Stimulated activated CD4-positive, alpha-beta T cell treated with anti-CD3 and anti-CD28 coated beads, Interleukin-4, amount 100 ng/mL, for 4 hours (primary cell): ENCODE data around the gene DOCK11.
"Not testable (repeated sequence)": the region's sequence is repeated elsewhere in the genome, so short reads cannot be mapped to it uniquely, and the experiment has no call there.

Experiments used
- DNase-seq, 2 experiments: peaks; one replicate each; pipeline ENCODE4 v3.0.0-alpha.2; 2020

DOCK11 gene

DNA sequence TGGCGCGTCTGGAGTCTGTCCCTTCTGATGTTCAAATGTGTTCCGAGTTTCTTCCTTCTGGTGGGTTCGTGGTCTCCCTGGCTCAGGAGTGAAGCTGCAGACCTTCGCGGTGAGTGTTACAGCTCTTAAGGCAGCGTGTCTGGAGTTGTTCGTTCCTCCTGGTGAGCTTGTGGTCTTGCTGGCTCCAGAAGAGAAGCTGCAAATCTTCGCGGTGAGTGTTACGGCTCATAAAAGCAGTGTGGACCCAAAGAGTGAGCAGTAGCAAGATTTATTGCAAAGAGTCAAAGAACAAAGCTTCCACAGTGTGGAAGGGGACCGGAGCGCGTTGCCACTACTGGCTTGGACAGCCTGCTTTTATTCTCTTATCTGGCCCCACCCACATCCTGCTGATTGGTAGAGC lies 220.3 kb downstream of the DOCK11 start:
- DNase-seq, result not testable (repeated sequence)

DNA sequence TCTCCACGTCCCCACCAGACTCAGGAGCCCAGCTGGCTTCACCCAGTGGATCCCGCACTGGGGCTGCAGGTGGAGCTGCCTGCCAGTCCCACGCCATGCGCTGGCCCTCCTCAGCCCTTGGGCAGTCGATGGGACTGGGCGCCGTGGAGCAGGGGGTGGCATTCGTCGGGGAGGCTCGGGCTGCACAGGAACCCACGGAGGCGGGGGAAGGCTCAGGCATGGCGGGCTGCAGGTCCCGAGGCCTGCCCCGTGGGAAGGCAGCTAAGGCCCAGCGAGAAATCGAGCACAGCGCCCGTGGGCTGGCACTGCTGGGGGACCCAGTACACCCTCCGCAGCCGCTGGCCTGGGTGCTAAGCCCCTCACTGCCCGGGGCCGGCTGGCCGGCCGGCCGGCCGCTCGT lies 221.2 kb downstream of the DOCK11 start:
- DNase-seq, result not testable (repeated sequence)

DNA sequence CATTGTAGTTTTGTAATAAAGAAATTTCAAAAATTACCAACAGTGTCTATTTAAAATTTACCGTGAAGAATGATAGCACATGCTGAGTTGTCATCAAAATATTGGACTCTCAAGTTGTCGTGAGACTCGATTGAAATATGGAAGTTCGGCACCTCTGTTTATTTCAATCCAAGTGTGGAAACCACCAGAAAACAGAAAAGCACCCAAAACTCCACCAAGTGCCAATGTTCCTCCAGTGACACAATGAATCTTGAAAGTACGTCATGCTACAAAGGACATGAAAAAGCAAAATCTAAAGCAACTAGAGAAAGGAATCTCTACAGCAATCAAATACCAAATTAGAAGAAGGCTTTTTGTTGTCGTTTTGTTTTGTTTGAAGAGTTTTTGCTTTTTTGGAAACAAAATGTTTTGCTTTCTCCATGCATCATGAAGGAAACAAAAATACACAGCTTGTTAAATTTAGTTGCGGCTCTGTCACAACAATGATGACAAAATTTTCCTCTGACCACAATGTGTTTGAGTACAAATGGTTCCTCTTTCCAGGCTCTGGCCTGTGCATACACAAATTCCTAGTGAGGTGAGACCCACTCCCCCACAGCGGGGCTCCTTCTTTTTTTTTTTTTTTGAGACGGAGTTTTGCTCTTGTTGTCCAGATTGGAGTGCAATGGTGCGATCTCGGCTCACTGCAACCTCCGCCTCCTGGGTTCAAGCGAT lies 222.2 kb downstream of the DOCK11 start:
- DNase-seq, result no peak

DNA sequence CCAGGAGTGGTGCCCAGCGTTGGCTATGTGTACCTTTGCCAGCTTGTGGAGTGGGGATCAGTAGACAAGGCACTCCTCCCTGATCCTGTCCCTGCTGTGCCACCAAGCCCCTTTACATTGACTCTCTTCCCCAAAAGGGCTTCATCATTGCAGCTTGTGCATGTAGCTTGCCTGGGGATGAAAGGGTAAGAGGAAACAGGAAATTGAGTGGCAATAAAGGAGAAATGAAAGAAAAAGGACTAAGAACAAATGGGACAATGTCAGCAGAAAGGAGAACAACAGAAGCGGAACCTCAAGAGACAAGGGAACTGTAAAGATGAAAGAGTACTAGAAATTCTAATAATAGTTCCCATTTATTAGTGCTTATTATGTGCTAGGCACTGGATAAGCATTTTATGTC lies 223.1 kb downstream of the DOCK11 start:
- no peak for DNase-seq

DNA sequence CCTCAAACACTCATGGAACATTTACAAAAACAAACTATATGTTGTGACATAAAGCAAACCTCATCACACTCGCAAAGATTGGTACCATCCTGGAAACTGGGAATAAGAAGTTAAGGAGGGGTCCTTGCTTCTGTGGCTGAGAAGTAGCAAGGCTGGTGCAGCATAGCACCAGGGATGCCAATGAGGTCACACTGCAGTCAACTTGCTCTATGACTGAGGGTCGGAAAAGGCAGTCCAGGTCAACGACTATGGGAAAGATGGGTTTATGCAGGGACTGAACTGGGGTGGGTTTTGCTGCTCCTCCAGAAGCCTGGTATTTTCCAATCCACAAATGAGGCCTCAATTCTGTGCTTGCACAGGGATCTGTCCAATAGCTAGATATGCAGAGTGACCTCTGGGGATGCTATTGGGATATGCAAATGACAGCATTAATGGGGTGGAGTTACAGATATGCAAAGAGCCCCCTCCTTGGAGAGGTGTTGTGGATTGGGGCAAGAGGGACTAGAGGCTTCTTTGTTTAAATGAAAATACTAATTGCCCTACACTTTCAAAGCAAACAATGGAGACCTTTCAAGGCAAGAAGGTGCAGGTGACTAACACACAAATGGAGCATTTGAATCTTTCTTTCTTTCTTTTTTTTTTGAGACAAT lies 224.6 kb downstream of the DOCK11 start:
- DNase-seq, result no peak

DNA sequence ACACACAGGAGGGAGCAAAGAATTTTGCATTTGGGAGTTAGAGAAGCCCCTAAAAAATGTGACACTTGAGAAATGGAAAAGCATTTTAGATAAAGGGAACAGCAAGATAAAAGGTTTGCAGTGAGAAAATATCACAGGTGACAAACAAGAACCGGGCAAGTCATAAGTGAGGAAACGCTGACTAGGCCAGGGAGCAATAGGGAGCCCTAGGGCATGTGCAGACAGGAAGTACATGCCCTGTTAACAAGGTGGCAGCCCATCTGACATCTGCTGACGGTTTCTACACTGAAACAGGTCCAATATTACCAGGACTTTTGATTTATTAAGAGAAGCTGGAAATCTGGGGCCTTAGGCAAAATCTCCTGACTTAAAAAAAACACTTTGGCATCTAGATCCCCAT lies 227.8 kb downstream of the DOCK11 start:
- no peak for DNase-seq

DNA sequence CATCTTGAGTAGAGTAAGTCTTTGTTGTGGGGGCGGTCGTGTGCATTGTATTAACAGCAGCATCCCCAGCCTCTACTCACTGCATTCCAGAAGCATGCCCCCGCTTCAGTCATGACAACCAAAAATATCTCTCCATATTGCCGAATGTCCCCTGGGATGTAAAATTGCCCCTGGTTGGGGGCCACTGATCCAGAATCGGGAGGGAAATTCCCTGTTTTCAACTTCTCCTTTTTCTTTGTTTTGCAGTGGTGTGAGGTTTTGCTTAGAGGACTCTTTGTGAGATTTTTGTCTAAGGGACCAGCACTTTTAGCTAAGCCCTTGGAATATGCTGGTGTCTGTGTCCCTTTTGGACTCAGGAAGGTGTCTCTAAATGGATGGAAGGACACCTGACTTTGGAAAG lies 228.8 kb downstream of the DOCK11 start:
- DNase-seq, result no peak

DNA sequence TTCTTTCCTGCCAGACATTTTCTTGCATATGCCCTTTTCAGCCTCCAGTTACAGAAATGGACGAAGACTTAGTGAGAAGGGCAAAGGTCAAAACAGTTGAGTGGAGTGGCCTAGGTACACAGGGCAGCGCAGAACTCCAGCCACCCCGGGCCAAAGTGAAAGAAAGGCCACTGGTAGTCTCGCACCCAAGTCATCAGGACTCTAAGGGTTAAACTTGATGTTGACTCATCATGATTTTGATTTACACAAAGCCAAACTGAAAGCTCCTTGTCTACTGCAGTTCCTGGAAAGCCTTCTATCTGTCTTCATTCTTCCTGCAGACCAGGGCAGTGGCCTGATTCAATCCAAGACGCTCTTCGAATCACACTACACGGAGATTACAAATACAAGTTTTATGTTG lies 229.2 kb downstream of the DOCK11 start:
- no peak for DNase-seq

DNA sequence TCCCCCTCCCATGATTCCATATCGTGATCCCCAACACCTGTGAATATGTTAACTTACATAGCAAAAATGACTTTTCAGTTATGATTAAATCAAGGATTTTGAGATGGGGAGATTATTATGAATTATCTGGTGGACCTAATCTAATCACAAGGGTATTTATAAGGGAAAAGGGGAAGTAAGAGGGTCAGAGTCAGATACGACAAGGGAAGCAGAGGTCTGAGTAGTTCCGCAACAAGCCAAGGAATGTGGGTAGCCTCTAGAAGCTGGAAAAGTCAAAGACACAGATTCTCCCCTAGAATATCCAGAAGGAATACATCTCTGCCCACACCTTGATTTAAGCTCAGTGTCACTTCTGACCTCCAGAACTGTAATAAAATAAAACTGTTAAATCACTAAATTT lies 230.8 kb downstream of the DOCK11 start:
- DNase-seq, result no peak

DNA sequence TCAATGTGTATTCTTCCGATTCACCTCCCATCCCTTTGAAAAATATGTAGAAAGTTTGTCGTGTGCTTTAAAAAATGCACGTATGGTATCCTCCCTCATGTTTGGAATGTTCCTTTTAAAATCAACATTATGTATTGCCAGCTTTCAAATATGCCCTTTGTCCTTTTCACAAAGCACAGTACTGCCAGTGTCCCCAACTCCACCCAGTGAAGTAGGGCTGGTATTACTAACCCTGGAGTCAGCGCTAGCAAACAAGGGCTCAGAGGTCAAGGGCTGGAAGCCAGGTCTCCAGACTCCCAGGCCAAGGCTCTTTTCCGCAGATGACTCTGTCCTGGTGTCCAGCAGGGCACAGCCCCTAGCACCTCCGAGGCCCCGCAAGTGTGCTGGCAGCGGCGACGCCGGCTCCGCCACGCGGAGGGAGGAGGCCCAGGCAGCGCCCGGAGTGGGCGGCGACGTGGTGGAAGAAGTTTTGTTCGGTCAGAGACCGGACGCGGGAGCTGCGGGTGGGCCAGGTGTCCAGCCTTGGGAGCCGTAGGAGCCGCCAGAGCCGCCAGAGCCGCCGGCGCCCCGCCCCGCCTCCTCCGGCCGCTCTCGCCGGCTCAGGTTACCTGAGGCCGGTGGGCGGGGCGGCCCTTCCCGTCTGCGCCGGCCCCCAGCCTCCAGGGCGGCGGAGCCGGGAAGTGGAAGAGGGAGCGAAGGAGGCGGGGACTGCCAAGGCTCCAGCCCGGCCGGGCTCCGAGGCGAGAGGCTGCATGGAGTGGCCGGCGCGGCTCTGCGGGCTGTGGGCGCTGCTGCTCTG lies 231.5 kb downstream of the DOCK11 start, which contains the start of gene IL13RA1:
TSS of gene IL13RA1 (plus strand) at position 720 of the 799 bp plus-strand sequence. CDS start at position 753, 33 bp downstream.
- DNase-seq, result peak in 1 of 2 experiments; percentile 3

DNA sequence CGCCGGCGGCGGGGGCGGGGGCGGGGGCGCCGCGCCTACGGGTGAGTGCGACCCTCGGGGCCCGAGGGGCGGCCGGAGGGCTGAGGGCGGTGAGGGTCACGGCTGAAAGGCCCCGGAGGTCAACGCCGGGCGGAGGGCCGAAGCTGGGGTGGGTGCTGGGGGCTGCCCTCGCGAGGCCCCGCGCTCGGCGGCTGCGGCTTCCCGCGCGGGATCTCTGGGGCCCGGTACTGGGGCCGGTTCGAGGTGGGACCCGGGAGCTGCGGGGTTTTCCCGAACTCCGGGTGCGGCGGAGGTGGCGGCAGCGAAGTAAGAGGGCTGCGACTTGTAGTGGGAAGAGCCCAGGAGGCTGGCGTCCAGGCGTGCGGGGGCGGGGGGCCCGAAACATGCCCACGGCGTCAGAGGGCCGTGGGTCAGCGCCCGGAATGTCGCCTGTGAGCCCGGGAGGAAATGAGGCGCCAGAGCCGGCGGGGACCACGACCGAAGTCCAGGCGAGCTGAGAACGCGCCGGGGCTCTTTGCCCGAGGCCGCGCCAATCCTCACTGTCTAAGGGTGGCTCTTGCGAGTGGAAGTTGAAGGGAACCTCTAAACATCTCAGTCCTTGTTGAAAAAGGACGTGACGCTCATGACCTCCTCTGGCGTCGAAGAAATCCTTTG lies 232.2 kb downstream of the DOCK11 start:
- peak in 1 of 2 experiments; percentile 0 for DNase-seq

DNA sequence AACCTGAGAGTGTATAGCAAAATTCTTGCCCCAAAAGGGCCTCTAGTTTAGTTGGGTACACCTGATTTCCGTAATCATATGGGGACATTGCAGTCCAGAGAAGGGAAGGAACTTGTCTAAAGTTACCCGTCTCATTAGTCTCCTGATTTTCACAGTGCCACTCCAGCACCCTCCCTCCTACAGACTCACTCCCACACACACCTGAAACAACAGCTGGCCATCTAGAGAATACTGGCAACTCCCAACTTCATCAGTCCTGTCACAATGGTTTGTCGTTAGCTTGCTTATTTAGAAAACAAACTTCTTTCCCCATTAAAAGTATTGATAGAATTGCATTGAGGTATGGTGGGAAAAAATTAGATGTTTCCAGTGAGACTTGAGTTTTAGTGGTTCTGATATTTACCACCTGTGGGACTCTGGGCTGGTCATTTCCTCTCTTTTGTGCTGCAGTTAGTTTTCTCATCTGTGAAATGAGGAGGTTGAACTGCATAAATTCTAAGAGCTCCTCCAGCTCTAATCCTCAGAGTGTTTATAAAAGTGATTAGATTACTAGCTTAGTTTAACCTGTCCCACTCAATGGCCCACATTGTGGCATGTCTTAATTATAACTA lies 233.5 kb downstream of the DOCK11 start:
- DNase-seq, result no peak

DNA sequence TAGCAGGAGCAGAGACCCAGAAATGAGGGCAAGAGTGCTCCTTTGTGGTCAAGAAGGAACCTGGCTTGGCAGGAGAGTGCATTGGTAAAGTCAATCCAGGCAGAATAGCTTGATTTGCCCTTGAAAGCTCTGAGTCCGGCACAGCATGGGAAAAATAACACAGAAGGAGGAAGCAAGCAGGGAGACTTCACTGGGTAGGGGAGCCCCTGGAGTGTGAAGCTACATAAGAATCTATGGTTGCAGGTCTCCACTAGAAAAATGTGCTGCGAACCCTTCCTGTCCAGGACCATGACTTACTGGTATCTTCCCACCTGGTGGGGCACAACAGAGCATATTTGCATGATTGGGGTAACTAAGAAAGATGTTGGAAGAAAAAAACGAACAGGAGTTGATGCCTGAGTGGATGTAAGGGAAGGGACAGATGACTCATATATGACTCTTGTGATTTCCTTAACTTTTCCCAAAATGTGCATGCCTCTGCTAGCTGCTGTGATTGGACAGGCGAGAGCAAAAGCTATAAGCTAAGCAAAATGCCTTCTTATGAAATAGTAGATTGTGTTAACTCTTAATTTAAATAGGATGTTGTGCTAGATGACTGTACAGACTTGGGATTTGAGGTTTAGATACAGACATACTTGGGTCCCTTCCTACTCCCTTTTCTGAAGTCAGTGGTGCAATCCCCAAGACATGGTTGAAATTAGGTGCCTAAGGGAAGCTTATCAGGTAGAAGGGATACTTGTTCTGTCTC lies 235.1 kb downstream of the DOCK11 start:
- no peak for DNase-seq

DNA sequence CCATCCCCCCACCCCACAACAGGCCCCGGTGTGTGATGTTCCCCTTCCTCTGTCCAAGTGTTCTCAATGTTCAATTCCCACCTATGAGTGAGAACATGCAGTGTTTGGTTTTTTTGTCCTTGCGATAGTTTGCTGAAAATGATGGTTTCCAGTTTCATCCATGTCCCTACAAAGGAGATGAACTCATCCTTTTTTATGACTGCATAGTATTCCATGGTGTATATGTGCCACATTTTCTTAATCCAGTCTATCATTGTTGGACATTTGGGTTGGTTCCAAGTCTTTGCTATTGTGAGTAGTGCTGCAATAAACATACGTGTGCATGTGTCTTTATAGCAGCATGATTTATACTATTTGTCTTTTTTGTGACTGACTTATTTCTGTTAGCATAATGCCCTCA lies 236.9 kb downstream of the DOCK11 start:
- not testable (repeated sequence) for DNase-seq

DNA sequence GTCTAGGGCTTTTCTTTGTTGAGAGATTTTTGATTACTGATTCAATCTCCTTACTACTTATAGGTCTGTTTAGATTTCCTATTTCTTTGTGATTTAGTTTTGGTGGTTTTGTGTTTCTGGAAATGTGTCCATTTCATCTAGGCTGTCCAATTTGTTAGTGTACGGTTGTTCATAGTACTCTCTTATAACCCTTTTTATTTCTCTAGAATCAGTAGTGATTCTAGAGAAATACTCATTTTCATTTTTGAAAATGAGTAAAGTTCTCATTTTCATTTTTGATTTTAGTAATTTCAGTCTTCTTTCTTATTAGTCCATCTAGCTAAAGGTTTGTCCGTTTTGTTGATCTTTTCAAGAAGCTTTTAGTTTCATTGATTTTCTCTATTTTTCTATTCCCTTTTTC lies 239.3 kb downstream of the DOCK11 start:
- no peak for DNase-seq
